NK-92 treated with Interleukin-12 subunit alpha and Interleukin-12 subunit beta, amount 100 ng/mL, for 24 hours (cell line): ENCODE results near the gene OSCP1.
"Not testable (repeated sequence)": the region's sequence is repeated elsewhere in the genome, so short reads cannot be mapped to it uniquely, and the experiment has no call there.

Experiments used
- DNase-seq: peaks from one replicate; lab custom pipeline; 2025; lab: John Stamatoyannopoulos, UW

The OSCP1 gene

GRCh38 chr1:36450270-36450918 lies at the start of gene OSCP1:
OSCP1 (minus strand) TSS chr1:36450451; CDS start chr1:36450369, 82 bp downstream.
- DNase-seq, result peak; percentile 84

- no peak for DNase-seq
Observed at GRCh38 chr1:36497207-36497606, 47.0 kb upstream of the OSCP1 start.

DNA sequence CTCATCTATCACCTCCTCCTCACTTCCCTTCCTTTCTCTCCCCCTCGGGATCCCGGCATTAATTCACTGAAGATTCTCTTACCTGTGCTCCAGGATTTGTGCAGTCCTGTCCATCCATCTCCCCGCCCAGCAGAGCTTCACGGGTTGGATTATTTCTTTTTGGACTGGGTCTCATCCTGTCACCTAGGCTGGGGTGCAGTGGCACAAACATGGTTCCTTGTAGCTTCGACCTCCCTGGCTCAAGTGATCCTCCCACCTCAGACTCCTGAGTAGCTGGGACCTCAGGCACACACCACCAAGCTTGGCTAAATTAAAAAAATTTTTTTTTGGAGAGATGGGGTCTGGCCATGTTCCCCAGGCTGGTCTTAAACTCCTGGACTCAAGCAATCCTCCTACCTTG lies 44.7 kb upstream of the OSCP1 start:
- no peak for DNase-seq

- DNase-seq, result no peak
Observed at GRCh38 chr1:36493524-36493923, 43.3 kb upstream of the OSCP1 start.

- DNase-seq, result no peak
Observed at GRCh38 chr1:36492491-36492890, 42.2 kb upstream of the OSCP1 start.

- not testable (repeated sequence) for DNase-seq
Observed at GRCh38 chr1:36489258-36490051, 39.2 kb upstream of the OSCP1 start.

- DNase-seq, result no peak
Observed at GRCh38 chr1:36487906-36488305, 37.7 kb upstream of the OSCP1 start.

DNA sequence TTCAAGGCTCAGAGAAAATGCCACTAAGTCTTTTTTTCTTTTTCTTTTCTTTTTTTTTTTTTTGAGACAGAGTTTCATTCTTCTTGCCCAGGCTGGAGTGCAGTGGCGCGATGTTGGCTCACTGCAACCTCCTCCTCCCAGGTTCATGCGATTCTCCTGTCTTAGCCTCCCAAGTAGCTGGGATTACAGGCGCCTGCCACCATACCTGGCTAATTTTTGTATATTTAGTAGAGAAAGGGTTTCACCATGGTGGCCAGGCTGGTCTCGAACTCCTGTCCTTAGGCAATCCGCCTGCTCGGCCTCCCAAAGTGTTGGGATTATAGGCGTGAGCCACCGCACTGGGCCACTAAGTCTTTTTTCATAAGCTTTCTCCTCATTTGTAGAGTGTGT lies 37.1 kb upstream of the OSCP1 start:
- DNase-seq, result not testable (repeated sequence)

DNA sequence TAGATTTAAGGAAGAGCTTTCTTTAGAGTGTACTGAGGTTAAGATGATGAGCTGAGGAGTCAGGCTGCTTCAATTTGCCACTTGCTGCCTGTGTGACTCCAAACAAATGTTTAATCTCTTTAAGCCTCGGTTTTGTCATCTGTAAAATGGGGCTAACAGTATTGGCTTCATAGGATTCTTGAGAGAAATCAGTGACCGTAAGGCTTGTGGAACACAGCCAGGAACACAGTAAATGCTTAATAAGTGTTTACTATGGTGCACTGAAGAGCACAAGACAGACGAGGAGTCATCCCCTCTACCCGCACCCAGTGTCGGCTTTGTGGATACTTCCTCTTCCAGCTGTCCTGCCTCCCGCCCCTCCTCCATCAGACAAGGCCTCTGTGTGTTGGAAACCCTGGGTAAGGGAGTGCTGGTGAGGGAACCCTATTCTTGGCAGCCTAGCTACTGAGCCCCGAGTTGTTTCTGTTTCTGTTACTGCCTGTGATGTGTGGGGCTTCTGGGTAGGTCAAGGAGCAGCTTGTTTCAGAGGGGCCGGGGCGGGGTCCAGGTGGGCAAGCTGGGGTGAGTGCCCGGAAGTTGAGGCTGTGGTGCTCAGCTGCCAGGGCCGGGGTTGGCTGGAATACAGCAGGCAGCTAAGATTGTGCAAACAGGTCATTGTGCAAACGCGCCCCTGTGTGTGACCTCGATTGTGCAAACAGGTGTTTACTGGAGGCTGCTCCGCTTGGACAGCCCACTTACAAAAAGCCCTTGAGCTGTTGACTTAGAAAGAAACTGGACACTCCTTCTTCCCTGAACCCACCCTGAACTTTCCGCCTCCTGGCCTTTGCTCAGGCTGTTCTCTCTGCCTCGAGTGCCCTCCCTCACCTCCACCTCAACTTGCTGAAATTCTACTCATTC lies 36.4 kb upstream of the OSCP1 start:
- DNase-seq, result no peak

- DNase-seq, result no peak
Observed at GRCh38 chr1:36486093-36486438, 35.8 kb upstream of the OSCP1 start.

DNA sequence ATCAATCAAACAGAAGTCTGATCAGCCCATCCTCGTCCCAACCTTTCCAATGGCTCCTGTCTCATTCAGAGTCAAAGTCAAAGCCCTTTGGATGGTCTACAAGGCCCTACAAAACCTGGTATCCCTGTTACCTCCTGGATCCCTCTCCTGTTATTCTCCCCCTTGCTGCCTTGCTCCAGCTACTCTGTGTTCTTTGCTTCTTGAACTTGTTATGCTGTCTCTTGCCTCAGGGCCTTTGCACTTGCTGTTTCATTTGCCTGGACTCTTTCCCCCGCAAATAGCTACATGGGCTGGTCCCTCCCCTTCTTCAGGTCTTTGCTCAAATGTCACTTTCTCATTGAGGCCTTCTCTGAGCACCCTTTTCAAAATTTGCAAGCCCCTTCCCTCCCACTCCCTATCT lies 33.8 kb upstream of the OSCP1 start:
- no peak for DNase-seq

GRCh38 chr1:36482724-36483388 lies 32.6 kb upstream of the OSCP1 start, which contains the start of gene CSF3R:
CSF3R (minus strand) TSS chr1:36482913; CDS start chr1:36479496, 3,417 bp downstream.
- DNase-seq, result no peak

DNA sequence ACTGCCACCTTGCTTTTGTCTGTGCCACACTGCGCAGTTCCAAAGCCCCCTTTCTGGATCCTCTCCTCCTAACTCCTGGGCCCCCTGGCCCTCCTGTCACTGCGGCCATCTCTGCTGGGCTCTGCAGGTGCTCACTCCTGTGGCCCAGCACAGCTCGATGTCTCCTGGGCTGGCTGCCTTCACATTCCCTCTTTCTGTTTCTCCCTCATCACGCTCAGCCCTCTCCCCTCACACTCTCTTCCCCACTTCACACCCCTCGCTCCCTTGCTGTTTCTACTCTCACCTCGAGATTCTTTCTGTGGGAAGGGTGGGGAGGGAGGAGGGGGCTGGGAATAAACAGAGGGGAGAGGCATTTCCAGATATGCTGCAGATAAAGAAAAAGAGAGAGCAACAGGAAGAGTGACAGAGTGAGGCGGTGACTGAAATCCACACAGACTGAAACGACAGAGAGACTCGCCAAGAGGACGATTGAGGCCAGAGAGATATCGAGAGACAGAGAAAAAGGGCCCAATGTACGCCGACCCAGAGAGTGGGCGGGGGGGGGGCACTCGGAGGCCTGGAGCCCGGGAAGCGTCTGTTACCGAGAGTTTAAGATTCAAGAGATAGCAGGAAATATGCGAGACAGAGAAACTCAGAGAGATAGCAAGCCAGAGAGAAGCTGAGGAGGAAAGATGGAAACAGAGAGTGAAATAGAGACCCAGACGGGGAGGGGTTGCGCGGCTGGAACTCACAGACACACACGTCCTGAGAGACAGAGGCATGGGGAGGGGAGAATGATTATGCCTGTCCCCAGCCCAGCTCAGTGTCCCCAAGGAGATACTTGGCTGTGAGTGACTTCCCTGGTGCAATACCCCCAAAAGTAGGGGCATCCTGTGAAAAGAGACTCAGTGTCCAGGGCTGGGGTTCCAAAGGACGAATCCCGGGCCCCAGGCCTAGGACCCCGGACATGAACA lies 31.8 kb upstream of the OSCP1 start:
- no peak for DNase-seq

DNA sequence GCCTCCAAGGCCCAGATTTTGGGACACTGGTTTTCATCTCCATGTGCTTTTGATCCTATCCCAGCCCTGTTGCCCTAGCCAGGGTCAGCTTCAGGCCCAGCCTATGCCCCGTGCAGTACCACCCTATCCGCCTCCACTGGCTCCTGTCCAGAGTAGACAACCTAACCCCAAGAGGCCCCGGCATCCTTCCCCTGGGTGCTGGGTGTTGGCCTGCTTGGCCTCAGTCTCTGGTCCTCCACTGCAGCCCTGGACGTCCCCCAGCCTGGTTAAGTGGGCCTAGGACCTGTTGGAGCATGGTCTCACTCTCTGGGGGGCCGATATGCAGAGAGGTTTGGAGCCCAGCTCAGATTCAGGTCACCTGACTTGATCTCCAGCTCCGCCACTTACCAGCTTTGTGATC lies 30.8 kb upstream of the OSCP1 start:
- no peak for DNase-seq

DNA sequence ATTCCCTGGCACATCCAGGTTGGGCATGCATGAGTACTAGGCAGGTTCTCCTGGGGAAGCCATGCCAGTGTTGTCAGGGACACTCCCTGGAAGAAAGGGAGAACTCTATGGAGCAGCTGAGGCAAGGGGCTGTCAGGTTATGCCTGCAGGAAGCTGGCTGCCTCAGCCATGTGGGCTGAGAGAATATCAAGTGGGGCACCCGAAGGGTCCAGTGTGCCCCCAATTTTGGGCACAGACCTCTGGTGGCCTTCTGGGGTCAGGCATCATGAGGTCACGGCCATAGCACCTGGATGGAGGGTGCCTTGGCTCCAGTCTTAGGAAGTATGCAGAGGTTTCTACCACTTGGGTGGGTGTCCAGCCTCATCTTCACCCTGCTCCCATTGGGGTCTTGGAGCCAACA lies 29.9 kb upstream of the OSCP1 start:
- DNase-seq, result no peak

GRCh38 chr1:36479505-36480051 lies 29.3 kb upstream of the OSCP1 start:
- DNase-seq, result no peak

- not testable (repeated sequence) for DNase-seq
Observed at GRCh38 chr1:36477615-36478014, 27.4 kb upstream of the OSCP1 start.

GRCh38 chr1:36476945-36477344 lies 26.7 kb upstream of the OSCP1 start:
- DNase-seq, result no peak

GRCh38 chr1:36475910-36476604 lies 25.8 kb upstream of the OSCP1 start:
- DNase-seq, result no peak

GRCh38 chr1:36475341-36475740 lies 25.1 kb upstream of the OSCP1 start:
- DNase-seq, result no peak
